ENCODE results near the gene TRIM2. TPM values are rescaled to one million over a fixed set of nuclear protein-coding genes. Genes with fewer than 3 reads are reported as not detected.
A peak's percentile ranks its signal among the peaks of the same experiment; 100 is the strongest.

Gene TRIM2
- total and polyA plus RNA-seq, 5 experiments from 2014 or later = 0.71 to 1.8 (median 1.2) TPM

GRCh38 chr4:153232768-153233167 lies 28.5 kb downstream of the TRIM2 start:
- DNase-seq (no peak), ATAC-seq (no peak)
- Mint-ChIP-seq H3K9me3 (no peaks in the 10 kb centered on the region), H3K27ac (peak overlapping the region in 1 of 10 donors; percentile 10), H3K27me3 (peaks cover 0 to 13% (median 4%) of the 10 kb centered on the region in 5 donors), H3K36me3 (no peaks in the 10 kb centered on the region), H3K4me1 (peaks cover 10 to 22% (median 19%) of the 10 kb centered on the region in 4 donors), H3K4me3 (no peak overlapping the region)
- POLR2A ChIA-PET = interaction anchor here (0.7 kb wide), 1 partner anchor 9 kb away, joined by 3 read pairs; no protein-coding TSS in a partner anchor

DNA sequence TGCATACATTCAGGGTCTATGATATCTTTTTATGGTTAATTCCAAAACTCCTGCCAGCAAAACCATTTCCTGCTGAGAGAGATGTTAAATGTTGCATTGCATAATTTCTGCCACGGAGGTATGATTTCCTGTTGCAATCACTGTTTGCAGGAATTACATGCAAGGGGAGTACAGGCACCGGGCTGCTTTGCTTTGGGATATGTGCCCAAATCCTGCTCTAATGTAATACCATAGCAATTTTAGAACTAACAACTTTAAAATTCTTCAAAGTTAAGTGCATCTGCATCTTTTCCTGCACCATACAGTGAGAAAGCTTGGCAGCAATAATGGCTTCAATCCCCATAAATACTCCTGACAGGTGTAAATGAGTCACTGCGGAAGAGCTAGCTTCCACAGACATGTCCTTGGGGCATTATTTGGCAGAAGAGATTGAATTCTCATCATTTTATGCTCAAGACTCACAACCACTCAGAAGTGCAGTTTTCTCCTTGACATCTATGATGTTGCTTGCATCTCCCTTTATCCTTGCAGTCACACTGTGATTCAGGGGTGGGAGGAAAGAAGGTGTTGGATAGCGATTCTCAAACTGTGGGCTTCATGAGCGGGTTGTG lies 29.6 kb downstream of the TRIM2 start:
- peaks cover 10 to 20% (median 18%) of the 10 kb centered on the region in 4 donors for H3K4me1 Mint-ChIP-seq
- no peak overlapping the region for H3K27ac Mint-ChIP-seq
- no peaks in the 10 kb centered on the region for H3K9me3 Mint-ChIP-seq
- no peak for DNase-seq
- peaks cover under 1 to 13% (median 1%) of the 10 kb centered on the region in 5 donors for H3K27me3 Mint-ChIP-seq
- POLR2A ChIA-PET = no interaction called here
- no peaks in the 10 kb centered on the region for H3K36me3 Mint-ChIP-seq
- ATAC-seq = no peak
- H3K4me3 Mint-ChIP-seq = no peak overlapping the region

GRCh38 chr4:153234885-153235284 lies 30.6 kb downstream of the TRIM2 start:
- Mint-ChIP-seq H3K27ac (peak overlapping the region in 1 of 10 donors; percentile 13), H3K27me3 (peaks cover 0 to 13% (median 1%) of the 10 kb centered on the region in 5 donors), H3K36me3 (no peaks in the 10 kb centered on the region), H3K4me3 (no peak overlapping the region), H3K9me3 (no peaks in the 10 kb centered on the region), H3K4me1 (peaks cover 10 to 20% (median 18%) of the 10 kb centered on the region in 4 donors)
- no peak for DNase-seq
- no peak for ATAC-seq
- POLR2A ChIA-PET = interaction anchor here (0.9 kb wide), 1 partner anchor 13 kb away, joined by 3 read pairs; no protein-coding TSS in a partner anchor

GRCh38 chr4:153238135-153238919 lies 34.1 kb downstream of the TRIM2 start:
- POLR2A ChIA-PET = no interaction called here
- no peak overlapping the region for H3K4me3 Mint-ChIP-seq
- H3K27me3 Mint-ChIP-seq = peaks cover 0 to 1% (median 0%) of the 10 kb centered on the region in 5 donors
- no peak overlapping the region for H3K27ac Mint-ChIP-seq
- H3K36me3 Mint-ChIP-seq = no peaks in the 10 kb centered on the region
- peaks cover 4 to 14% (median 10%) of the 10 kb centered on the region in 4 donors for H3K4me1 Mint-ChIP-seq
- ATAC-seq (no peak), DNase-seq (no peak)
- H3K9me3 Mint-ChIP-seq = no peaks in the 10 kb centered on the region

DNA sequence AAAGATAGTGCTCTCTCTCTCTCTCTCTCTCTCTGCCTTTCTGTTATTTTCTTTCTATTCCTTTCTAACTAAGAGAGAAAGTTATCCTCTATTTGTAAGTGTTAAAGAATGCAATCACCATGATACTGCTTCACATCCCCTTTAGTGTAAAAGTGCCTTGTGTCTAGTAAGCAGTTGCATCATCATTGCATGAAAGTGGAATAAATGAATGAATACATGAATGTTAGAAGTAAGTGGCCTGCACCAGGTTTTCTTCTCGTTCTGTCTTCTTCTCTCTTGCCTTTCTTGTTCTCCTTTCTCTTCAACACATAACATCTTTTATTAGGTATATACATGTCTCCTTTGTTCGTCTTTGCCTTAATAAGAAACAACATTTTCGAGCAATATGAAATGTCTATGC lies 35.2 kb downstream of the TRIM2 start:
- DNase-seq (no peak), ATAC-seq (no peak)
- H3K36me3 Mint-ChIP-seq = no peaks in the 10 kb centered on the region
- no peak overlapping the region for H3K4me3 Mint-ChIP-seq
- POLR2A ChIA-PET = no interaction called here
- no peak overlapping the region for H3K27ac Mint-ChIP-seq
- H3K27me3 Mint-ChIP-seq = peaks cover 0 to 1% (median 0%) of the 10 kb centered on the region in 5 donors
- no peaks in the 10 kb centered on the region for H3K9me3 Mint-ChIP-seq
- H3K4me1 Mint-ChIP-seq = peaks cover 0 to 8% (median 2%) of the 10 kb centered on the region in 4 donors

- no peaks in the 10 kb centered on the region for H3K36me3 Mint-ChIP-seq
- POLR2A ChIA-PET = no interaction called here
- H3K4me1 Mint-ChIP-seq = peaks cover 0 to 4% (median under 1%) of the 10 kb centered on the region in 4 donors
- DNase-seq (no peak), ATAC-seq (no peak)
- H3K27me3 Mint-ChIP-seq = peaks cover 0 to 1% (median 0%) of the 10 kb centered on the region in 5 donors
- H3K9me3 Mint-ChIP-seq = no peaks in the 10 kb centered on the region
- H3K4me3 Mint-ChIP-seq = no peak overlapping the region
- peak overlapping the region in 2 of 10 donors; percentile 43 to 60 for H3K27ac Mint-ChIP-seq
Observed at GRCh38 chr4:153241295-153241694, 37.1 kb downstream of the TRIM2 start.

- no peaks in the 10 kb centered on the region for H3K9me3 Mint-ChIP-seq
Observed at GRCh38 chr4:153241970-153242838, 38.0 kb downstream of the TRIM2 start.

GRCh38 chr4:153242839-153243324 lies 38.6 kb downstream of the TRIM2 start:
- ATAC-seq (no peak), DNase-seq (no peak)
- peaks cover 0 to 1% (median 0%) of the 10 kb centered on the region in 5 donors for H3K27me3 Mint-ChIP-seq
- H3K36me3 Mint-ChIP-seq = no peaks in the 10 kb centered on the region
- H3K27ac Mint-ChIP-seq = peak overlapping the region in 1 of 10 donors; percentile 21
- H3K9me3 Mint-ChIP-seq = no peaks in the 10 kb centered on the region
- POLR2A ChIA-PET = no interaction called here
- H3K4me1 Mint-ChIP-seq = peaks cover 0 to 8% (median 2%) of the 10 kb centered on the region in 4 donors
- H3K4me3 Mint-ChIP-seq = no peak overlapping the region

More at GRCh38 chr4:153241970-153242838, 38.0 kb downstream of the TRIM2 start:
- Mint-ChIP-seq H3K4me1 (peaks cover 0 to 6% (median 2%) of the 10 kb centered on the region in 4 donors), H3K27me3 (peaks cover 0 to 1% (median 0%) of the 10 kb centered on the region in 5 donors), H3K36me3 (no peaks in the 10 kb centered on the region), H3K27ac (peak overlapping the region in 1 of 10 donors; percentile 25), H3K4me3 (no peak overlapping the region)
- POLR2A ChIA-PET = no interaction called here
- DNase-seq = no peak
- ATAC-seq = no peak

DNA sequence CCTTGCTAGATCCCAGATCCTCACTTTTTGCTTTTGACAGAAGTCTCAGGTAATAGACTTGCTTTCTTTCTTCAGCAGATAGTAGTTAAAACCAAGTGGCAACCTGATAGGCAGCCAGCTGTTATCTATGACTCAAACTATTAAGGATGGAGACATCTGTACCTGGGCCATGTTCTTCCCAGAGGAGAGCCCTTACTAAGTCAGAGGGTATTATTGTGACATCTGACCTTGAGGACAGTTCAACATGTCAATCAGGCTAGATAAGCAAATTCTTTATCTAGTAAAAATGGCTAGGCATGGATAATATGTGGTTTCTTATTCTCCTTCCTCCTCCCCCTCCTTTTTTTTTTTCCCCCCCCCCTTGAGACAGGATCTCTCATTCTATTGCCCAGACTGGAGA lies 39.2 kb downstream of the TRIM2 start:
- Mint-ChIP-seq H3K27ac (no peak overlapping the region), H3K9me3 (no peaks in the 10 kb centered on the region), H3K27me3 (no peaks in the 10 kb centered on the region), H3K36me3 (no peaks in the 10 kb centered on the region), H3K4me1 (peaks cover 3 to 12% (median 4%) of the 10 kb centered on the region in 4 donors), H3K4me3 (peak overlapping the region in 1 of 10 donors; percentile 24)
- DNase-seq (no peak), ATAC-seq (no peak)
- POLR2A ChIA-PET = no interaction called here

DNA sequence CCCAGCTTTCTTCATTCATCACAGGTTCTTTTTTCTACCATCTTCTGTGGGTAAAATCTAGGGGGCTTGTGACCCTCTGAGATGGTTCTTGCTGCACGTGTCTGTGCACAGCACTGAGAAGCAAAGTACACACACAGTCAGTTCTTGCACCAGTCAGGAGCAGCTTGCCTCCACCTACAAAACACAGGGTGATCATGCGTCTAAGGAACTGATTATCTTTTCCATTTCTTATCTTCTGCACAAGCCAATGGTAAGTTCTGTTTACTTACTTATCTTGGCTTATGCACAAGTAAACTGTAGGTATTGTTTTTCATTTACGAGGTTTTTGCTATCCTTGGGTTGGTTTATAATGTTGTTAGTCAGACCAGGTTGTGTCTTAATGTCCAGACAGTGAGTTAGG lies 40.7 kb downstream of the TRIM2 start:
- H3K27ac Mint-ChIP-seq = peak overlapping the region in 1 of 10 donors; percentile 58
- DNase-seq (no peak), ATAC-seq (no peak)
- no peak overlapping the region for H3K4me3 Mint-ChIP-seq
- POLR2A ChIA-PET = no interaction called here
- H3K36me3 Mint-ChIP-seq = no peaks in the 10 kb centered on the region
- H3K9me3 Mint-ChIP-seq = no peaks in the 10 kb centered on the region
- H3K27me3 Mint-ChIP-seq = no peaks in the 10 kb centered on the region
- peaks cover 8 to 26% (median 19%) of the 10 kb centered on the region in 4 donors for H3K4me1 Mint-ChIP-seq

- H3K4me1 Mint-ChIP-seq = peaks cover 8 to 30% (median 21%) of the 10 kb centered on the region in 4 donors
- H3K36me3 Mint-ChIP-seq = no peaks in the 10 kb centered on the region
- ATAC-seq = no peak
- no peak overlapping the region for H3K27ac Mint-ChIP-seq
- no peaks in the 10 kb centered on the region for H3K9me3 Mint-ChIP-seq
- no peak for DNase-seq
- no peak overlapping the region for H3K4me3 Mint-ChIP-seq
- POLR2A ChIA-PET = no interaction called here
- no peaks in the 10 kb centered on the region for H3K27me3 Mint-ChIP-seq
Observed at GRCh38 chr4:153245775-153246174, 41.5 kb downstream of the TRIM2 start.

DNA sequence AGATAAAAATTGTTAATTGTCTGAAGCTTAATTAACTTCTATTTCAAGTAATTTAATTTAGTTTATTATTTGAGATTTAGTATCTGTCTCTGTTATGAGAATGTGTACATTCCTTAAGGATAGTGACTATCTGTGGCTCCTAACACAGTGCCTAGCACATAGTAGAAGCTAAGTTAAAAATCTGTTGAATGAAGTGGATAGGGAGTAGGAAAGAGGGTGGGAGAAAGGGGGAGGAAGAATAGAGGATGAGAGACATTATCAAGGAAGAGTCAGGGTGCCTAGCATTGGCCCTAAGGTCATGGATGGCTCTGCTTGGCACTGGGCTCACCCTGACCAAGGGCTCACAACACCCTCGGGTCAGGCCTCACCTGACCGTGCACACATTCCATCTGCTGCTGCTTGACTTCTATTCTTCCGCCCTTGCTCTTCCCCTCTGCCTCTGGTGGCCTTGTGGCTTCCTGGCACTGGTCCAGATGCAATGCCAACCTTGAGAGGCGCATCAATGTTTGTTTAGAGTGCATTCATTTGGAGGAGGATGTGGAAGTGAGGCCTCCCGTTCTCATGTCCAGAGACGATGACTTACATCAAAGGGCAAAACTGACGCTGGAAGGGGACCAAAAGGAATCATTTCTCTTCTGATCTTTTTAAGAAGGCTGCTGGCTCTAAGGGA lies 42.3 kb downstream of the TRIM2 start:
- Mint-ChIP-seq H3K36me3 (no peaks in the 10 kb centered on the region), H3K4me3 (peak overlapping the region in 1 of 10 donors; percentile 45), H3K27me3 (no peaks in the 10 kb centered on the region), H3K9me3 (no peaks in the 10 kb centered on the region), H3K4me1 (peaks cover 8 to 30% (median 21%) of the 10 kb centered on the region in 4 donors), H3K27ac (peak overlapping the region in 6 of 10 donors; percentile 10 to 79 (median 52))
- ATAC-seq = no peak
- POLR2A ChIA-PET = no interaction called here
- no peak for DNase-seq

Measured in naive thymus-derived CD8-positive, alpha-beta T cell (primary cell).